Liver (tissue), 9 donors: ENCODE results near the gene JPH4. TPM values are rescaled to one million over a fixed set of nuclear protein-coding genes. Genes with fewer than 3 reads are reported as not detected.

Experiments used
- DNase-seq: peaks from one replicate; pipeline ENCODE4 v3.0.0-alpha.2; 2017; ENCODE audit warnings: low spot score
- H3K27ac ChIP-seq, 2 donors: one replicate each; pipeline ENCODE4 v1.7.0; 2013; ENCODE audit warnings: inconsistent platforms in 2 of 2, low read length in 2 of 2, control low read depth in 1 of 2, low read depth in 1 of 2, mild to moderate bottlenecking in 1 of 2
- H3K27me3 ChIP-seq, 4 donors: one replicate each; pipeline versions ENCODE4 v1.6.1 to v1.7.0; 2013; ENCODE audit warnings: low read length in 3 of 4, inconsistent platforms in 1 of 4, mild to moderate bottlenecking in 1 of 4, moderate library complexity in 1 of 4; ENCODE audit not compliant: control insufficient read depth in 4 of 4, insufficient read depth in 4 of 4
- H3K36me3 ChIP-seq, 4 donors: one replicate each; pipeline versions ENCODE4 v1.6.1 to v1.7.0; 2013; ENCODE audit warnings: low read length in 3 of 4, mild to moderate bottlenecking in 3 of 4, low read depth in 1 of 4, moderate library complexity in 1 of 4; ENCODE audit not compliant: control insufficient read depth in 4 of 4, insufficient read depth in 3 of 4
- H3K4me1 ChIP-seq, 4 donors: one replicate each; pipeline versions ENCODE4 v1.6.1 to v1.7.0; 2013; ENCODE audit warnings: low read length in 3 of 4, mild to moderate bottlenecking in 3 of 4, moderate library complexity in 1 of 4; ENCODE audit not compliant: control insufficient read depth in 4 of 4, insufficient read depth in 4 of 4
- H3K4me3 ChIP-seq, 3 donors: one replicate each; pipeline versions ENCODE4 v1.6.1 to v1.7.0; 2013; ENCODE audit warnings: low read length in 3 of 3, control low read depth in 1 of 3, low read depth in 1 of 3, mild to moderate bottlenecking in 1 of 3
- H3K9ac ChIP-seq, 2 donors: one replicate each; pipeline ENCODE4 v1.7.0; 2013; ENCODE audit warnings: low read length in 2 of 2, mild to moderate bottlenecking in 2 of 2, moderate library complexity in 2 of 2, control low read depth in 1 of 2, low read depth in 1 of 2
- H3K9me3 ChIP-seq, 4 donors: one replicate each; pipeline versions ENCODE4 v1.6.1 to v1.7.0; 2013; ENCODE audit warnings: low read length in 3 of 4; ENCODE audit not compliant: control insufficient read depth in 4 of 4
- CTCF ChIP-seq: fragments of 150-350 bp; IDR thresholded peaks from 2 replicates; pipeline ENCODE4 v1.5.1; 2017; ENCODE audit warnings: improper control_type of control experiment, low read depth, low read length; ENCODE audit not compliant: missing input control
- EGR1 ChIP-seq, 2 donors: IDR thresholded peaks; 2 replicates each; pipeline ENCODE4 v1.6.1; 2016 to 2018; ENCODE audit warnings: antibody characterized with exemption in 2 of 2, low read depth in 2 of 2
- FOXA1 ChIP-seq: IDR thresholded peaks from 2 replicates; pipeline ENCODE4 v1.6.1; 2016; ENCODE audit warnings: antibody characterized with exemption
- FOXA2 ChIP-seq: IDR thresholded peaks from 2 replicates; pipeline ENCODE4 v1.6.1; 2016; ENCODE audit warnings: antibody characterized with exemption
- GABPA ChIP-seq, 2 donors: IDR thresholded peaks in 1 of 2; conservative IDR thresholded peaks in 1 of 2; 2 replicates each; pipeline ENCODE4 v1.6.1; 2016; ENCODE audit warnings: antibody characterized with exemption in 2 of 2, mild to moderate bottlenecking in 1 of 2, moderate library complexity in 1 of 2
- HNF4A ChIP-seq, 2 donors: conservative IDR thresholded peaks; 2 replicates each; pipeline ENCODE4 v1.6.1; 2016; ENCODE audit warnings: antibody characterized with exemption in 2 of 2, mild to moderate bottlenecking in 2 of 2
- HNF4G ChIP-seq: IDR thresholded peaks from 2 replicates; pipeline ENCODE4 v1.6.1; 2016; ENCODE audit warnings: antibody characterized with exemption
- JUND ChIP-seq, 2 donors: IDR thresholded peaks; 2 replicates each; pipeline ENCODE4 v1.6.1; 2016; ENCODE audit warnings: antibody characterized with exemption in 2 of 2
- NR2F2 ChIP-seq: IDR thresholded peaks from 2 replicates; pipeline ENCODE4 v1.6.1; 2016; ENCODE audit warnings: antibody characterized with exemption
- RAD21 ChIP-seq, 2 donors: IDR thresholded peaks; 2 replicates each; pipeline ENCODE4 v1.6.1; 2016; ENCODE audit warnings: antibody characterized with exemption in 2 of 2, mild to moderate bottlenecking in 2 of 2
- REST ChIP-seq: IDR thresholded peaks from 2 replicates; pipeline ENCODE4 v1.6.1; 2016; ENCODE audit warnings: antibody characterized with exemption, mild to moderate bottlenecking
- RXRA ChIP-seq, 2 donors: IDR thresholded peaks; 2 replicates each; pipeline ENCODE4 v1.6.1; 2017 to 2018; ENCODE audit warnings: antibody characterized with exemption in 2 of 2, mild to moderate bottlenecking in 1 of 2
- SP1 ChIP-seq: IDR thresholded peaks from 2 replicates; pipeline ENCODE4 v1.6.1; 2018; ENCODE audit warnings: antibody characterized with exemption, mild to moderate bottlenecking
- TAF1 ChIP-seq: conservative IDR thresholded peaks from 2 replicates; pipeline ENCODE4 v1.6.1; 2016; ENCODE audit warnings: antibody characterized with exemption, mild to moderate bottlenecking
- YY1 ChIP-seq: IDR thresholded peaks from 2 replicates; pipeline ENCODE4 v1.6.1; 2016; ENCODE audit warnings: antibody characterized with exemption, mild to moderate bottlenecking
- ZBTB33 ChIP-seq: IDR thresholded peaks from 2 replicates; pipeline ENCODE4 v1.6.1; 2016; ENCODE audit warnings: antibody characterized with exemption
- WGBS: extraction: QIAGEN DNeasy Blood & Tissue Kit; methylation state at CpG from one replicate; pipeline ENCODE4 v1.1.7; 2013; 5-methylcytosine and 5-hydroxymethylcytosine counted together
- polyA plus RNA-seq, 2 donors: library from polyadenylated mRNA; stranded (reverse) in 1 of 2; unstranded in 1 of 2; fragments of 200-250 nt in 1 of 2; fragments of >200 nt in 1 of 2; fragmentation: Nextera tagmentation in 1 of 2; extraction: Ambion mirVana in 1 of 2; gene quantifications; one replicate each; pipeline versions ENCODE4 v1.2.1 to v1.2.3, GENCODE V29; 2013 to 2015
- total RNA-seq, 2 donors: library from RNA; depleted of rRNA; stranded (reverse); fragments of >200 nt; gene quantifications; one replicate each; pipeline ENCODE4 v1.2.3, GENCODE V29; 2014
- TF ChIP-seq, protein P1 (sequence below): IDR thresholded peaks from 2 replicates; pipeline ENCODE4 v1.6.1; 2016; ENCODE audit warnings: antibody characterized with exemption
- donor health status: healthy.
- donor health status: healthy.
- donor health status: healthy.
- donor health status: healthy.
- donor health status: healthy.

Gene JPH4
- total and polyA plus RNA-seq, 4 donors: 0.07 to 0.24 (median 0.16) TPM

DNA sequence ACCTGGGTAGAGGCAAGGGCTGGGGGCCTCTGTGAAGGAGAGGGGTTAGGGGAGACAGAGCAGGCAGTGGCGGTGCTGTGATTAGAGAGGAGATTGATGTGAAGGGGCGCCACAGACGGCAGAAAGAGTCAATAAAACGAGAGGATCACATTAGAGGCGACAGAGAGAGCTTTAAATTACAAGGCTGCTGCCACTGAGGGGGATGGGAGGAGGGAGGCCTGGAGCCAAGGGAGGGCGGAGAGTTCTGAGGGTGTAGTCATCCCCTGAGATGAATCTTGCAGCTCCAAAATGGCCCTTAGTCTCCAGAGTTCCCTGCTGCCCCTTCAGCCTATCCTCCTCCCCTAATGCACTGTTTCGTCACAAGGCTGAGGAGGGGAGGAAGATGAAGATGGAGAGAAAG is 39.8 kb downstream of the JPH4 start:
- no peak overlapping the region for H3K27ac ChIP-seq
- WGBS: 65% methylated on average over 7 of the region's 7 CpGs
- TF ChIP-seq JUND (IDR thresholded peaks at IDR 0.05) (no peak), FOXA2 (no peak), YY1 (no peak), CTCF (no peak), GABPA (IDR thresholded peaks at IDR 0.05 in 1 of 2, conservative IDR thresholded peaks at IDR 0.05 in 1 of 2) (no peak), RXRA (IDR thresholded peaks at IDR 0.05) (no peak), NR2F2 (no peak), FOXA1 (no peak), TAF1 (no peak), HNF4G (no peak), HNF4A (conservative IDR thresholded peaks at IDR 0.05) (no peak), ZBTB33 (no peak), SP1 (no peak), EGR1 (IDR thresholded peaks at IDR 0.05; ENCODE audit: low read depth in 2 of 2) (no peak), REST (no peak), RAD21 (IDR thresholded peaks at IDR 0.05) (no peak)
- TF ChIP-seq, protein P1, sequence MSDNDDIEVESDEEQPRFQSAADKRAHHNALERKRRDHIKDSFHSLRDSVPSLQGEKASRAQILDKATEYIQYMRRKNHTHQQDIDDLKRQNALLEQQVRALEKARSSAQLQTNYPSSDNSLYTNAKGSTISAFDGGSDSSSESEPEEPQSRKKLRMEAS: no peak
- H3K4me1 ChIP-seq: no peaks in the 10 kb centered on the region
- H3K4me3 ChIP-seq: no peak overlapping the region
- H3K27me3 ChIP-seq: no peaks in the 10 kb centered on the region
- H3K9ac ChIP-seq: no peak overlapping the region
- H3K9me3 ChIP-seq: no peaks in the 10 kb centered on the region
- DNase-seq: no peak
- H3K36me3 ChIP-seq: no peaks in the 10 kb centered on the region
